Inferior parietal cortex (tissue), 1 donor: ENCODE measurements around the gene RAB10.
"Not testable (repeated sequence)": the region's sequence is repeated elsewhere in the genome, so short reads cannot be mapped to it uniquely, and the experiment has no call there.

Source experiments
- DNase-seq: peaks from one replicate; pipeline ENCODE4 v3.0.0-alpha.2; 2016; ENCODE audit errors: extremely low spot score

The RAB10 gene

DNA sequence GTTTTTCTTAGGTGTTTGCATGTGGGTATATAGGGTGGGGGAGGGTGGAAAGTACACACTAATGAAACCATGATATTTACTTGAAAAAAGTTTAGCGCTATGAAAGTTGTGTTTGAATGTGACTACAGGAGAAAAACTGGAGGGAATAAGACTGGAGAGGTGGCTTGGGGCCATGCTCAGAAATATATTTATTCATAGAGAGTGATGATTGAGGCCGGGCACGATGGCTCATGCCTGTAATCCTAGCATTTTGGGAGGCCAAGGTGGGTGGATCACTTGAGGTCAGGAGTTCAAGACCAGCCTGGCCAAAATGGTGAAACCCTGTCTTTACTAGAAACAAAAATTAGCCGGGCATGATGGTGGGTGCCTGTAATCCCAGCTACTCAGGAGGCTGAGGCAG lies 55.0 kb downstream of the RAB10 start:
- DNase-seq: not testable (repeated sequence)

DNA sequence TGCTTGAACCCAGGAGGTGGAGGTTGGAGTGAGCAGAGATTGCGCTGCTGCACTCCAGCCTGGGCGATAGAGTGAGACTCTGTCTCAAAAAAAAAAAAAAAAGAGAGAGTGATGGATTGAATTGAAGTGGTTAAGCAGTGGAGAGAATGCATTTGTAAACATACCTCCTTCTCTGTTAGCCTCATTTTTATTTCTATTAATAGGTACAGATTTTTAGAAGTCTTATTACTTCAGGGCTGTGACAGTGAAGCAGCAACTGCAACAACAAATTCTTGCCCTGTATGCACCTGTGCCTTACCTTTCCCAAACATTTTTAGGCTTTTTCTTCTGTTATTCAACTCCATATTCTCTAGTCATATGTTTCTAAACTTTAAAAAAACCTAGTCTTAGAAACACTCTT lies 55.5 kb downstream of the RAB10 start:
- no peak for DNase-seq

- no peak for DNase-seq
Measured at GRCh38 chr2:26095758-26096157, 61.9 kb downstream of the RAB10 start.

GRCh38 chr2:26099933-26100332 lies 66.0 kb downstream of the RAB10 start:
- no peak for DNase-seq

DNA sequence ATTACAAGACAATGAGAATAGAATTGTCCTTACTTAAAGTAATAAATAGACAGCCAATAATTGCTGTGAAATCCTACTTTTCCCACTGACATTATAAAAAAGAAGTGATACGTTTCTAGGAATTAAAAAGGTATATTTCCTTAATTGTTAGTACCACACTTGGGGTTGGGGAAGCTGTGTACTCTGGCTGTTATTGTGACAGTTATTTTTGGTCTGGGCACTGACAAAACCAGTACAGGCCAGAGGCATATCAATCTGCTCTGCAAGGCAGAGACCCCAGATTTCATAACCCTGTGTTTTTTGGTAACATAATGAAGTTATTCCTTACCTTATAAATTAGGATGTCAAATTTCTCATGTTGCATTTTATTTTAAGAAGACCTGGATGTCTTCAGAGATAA lies 66.5 kb downstream of the RAB10 start:
- DNase-seq: no peak

GRCh38 chr2:26103752-26104151 lies 69.9 kb downstream of the RAB10 start:
- no peak for DNase-seq

- DNase-seq: not testable (repeated sequence)
Measured at GRCh38 chr2:26108701-26109100, 74.8 kb downstream of the RAB10 start.

DNA sequence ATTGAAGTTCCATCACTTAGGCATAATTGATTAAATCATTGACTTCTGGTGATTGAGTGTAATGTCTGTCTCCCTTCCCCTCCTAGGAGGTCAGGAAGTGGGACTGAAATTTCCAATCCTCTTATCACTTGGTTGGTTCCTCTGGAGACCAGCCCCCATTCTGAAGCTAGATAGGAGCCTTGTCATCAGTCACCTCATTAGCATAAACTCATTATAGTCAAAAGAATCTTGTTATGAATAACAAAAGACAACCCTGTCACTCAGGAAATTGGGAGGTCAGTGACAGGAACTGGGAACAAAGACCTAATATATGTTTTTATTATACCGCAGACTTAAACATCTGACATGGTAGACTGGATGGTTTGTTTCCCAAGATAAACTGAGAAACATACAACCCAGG lies 78.3 kb downstream of the RAB10 start:
- no peak for DNase-seq

DNA sequence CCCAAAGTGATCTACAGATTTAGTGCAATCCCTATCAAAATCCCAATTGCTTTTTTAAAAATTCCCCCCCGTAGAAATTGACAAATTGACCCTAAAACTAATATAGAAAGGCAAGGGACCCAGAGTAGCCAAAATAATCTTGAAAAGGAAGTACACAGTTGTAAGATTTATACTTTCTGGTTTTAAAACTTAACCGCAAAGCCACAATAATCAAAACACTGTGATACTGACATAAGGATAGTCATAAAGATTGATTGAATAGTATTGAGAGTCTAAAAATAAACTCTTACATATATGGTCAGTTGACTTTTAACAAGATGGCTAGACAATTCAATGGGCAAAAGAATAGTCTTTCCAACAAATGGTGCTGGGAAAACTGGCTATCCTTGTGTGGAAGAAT lies 80.3 kb downstream of the RAB10 start:
- no peak for DNase-seq

GRCh38 chr2:26118682-26119081 lies 84.8 kb downstream of the RAB10 start:
- no peak for DNase-seq

GRCh38 chr2:26119521-26119920 lies 85.6 kb downstream of the RAB10 start:
- no peak for DNase-seq

GRCh38 chr2:26122630-26123029 lies 88.7 kb downstream of the RAB10 start:
- peak; percentile 36 for DNase-seq

DNA sequence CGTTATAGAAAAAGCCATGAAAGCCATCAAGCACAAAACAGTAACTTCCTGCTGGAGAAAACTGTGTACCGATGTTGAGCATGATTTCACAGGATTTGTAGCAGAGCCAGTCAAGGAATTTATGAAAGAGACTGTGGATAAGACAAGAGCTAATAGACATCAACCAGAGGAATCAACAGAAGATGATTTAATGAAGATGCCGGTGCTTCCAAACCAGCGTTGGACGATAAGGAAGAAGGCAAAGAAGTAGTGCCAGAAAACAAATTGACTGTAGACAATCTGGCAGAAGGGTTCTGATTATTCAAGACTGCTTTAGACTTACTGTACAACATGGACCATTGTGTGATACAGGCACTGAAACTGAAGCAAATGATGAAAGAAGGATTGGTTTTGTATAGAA lies 89.5 kb downstream of the RAB10 start:
- no peak for DNase-seq

- no peak for DNase-seq
Measured at GRCh38 chr2:26126074-26126473, 92.2 kb downstream of the RAB10 start.

GRCh38 chr2:26128176-26128575 lies 94.3 kb downstream of the RAB10 start:
- no peak for DNase-seq

- no peak for DNase-seq
Measured at GRCh38 chr2:26130763-26131162, 96.9 kb downstream of the RAB10 start.

GRCh38 chr2:26136451-26136850 lies 102.6 kb downstream of the RAB10 start:
- DNase-seq: peak; percentile 78

- no peak for DNase-seq
Measured at GRCh38 chr2:26139269-26140183, 105.6 kb downstream of the RAB10 start.

DNA sequence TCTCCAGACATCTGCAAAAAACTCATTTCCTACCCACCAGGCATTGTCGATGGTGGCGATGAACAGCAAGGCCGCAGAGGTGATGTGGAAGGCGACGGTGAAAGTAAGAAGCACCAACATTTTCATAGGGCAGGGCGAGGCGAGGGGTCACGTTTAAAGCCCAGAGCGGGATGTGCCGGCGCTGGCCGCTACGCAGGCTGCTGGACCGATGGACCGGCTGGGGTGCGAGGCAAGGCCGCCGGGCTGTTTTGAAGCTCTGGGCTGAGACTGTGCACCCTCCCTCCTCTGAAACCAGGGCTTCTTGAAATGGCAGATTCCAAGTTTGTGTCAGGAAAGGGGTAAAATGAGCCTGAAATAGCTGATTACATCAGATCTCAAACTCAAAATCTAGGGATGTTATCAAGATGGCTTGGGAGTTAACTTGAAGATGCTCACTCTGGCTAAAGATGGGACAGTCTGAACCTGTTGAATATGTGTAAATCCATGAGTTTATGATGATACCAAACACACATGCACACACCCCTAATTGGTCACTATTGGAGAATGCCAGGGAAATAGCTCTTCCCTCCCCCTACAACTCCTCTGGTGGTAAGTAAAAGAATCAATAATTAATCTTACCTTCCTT lies 107.4 kb downstream of the RAB10 start:
- DNase-seq: no peak

DNA sequence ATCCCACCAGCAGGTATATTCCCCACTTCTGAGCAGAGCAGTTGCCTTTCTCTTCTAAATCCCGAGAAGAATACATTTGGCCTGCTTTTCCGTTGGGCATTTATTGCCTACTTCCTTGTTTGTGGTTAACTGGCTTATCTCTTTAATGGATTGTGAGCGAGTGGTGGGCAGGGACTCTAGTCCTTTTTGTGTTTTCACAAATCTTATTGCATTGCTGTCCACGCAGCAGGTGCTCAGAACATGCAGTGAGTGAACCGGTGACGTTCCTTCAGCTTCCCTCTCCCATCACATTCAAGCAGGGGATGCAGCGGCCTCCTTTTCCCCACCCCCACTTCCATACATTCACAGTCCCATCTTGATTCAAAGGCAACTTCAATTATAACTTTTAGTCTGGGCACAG lies 110.1 kb downstream of the RAB10 start:
- no peak for DNase-seq

DNA sequence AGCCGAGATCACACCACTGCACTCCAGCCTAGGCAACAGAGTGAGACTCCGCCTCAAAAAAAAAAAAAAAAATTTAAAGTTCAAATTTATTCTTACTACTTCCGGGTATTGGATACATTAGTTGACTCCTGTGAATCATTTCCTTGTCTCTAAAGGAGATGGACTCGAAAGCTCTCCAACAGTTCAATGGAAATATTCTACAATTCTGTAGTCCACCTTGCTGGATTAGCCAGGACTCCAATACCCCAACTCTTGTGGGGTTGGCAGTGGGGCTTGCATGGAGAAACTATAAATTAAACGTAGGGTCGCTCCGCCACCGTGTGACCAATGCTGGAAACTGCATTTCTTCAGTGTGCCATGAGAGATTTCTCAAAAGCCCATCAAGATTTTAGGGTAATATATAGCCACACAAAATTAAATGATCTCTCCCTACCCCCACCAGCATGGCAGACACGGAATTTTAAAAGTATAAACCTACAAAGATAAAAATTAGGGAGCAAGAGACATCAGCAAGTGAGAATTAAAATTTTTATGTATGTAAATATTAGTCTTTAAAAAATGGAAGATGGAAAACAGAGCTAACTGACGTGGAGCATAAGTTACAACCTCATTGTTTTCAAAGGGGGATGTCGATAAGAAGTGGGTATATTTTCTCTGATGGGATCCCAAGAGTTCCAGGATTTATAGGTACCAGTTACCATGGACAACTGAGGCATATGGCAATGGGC lies 111.2 kb downstream of the RAB10 start:
- peak; percentile 85 for DNase-seq

- no peak for DNase-seq
Measured at GRCh38 chr2:26148501-26148900, 114.6 kb downstream of the RAB10 start.

DNA sequence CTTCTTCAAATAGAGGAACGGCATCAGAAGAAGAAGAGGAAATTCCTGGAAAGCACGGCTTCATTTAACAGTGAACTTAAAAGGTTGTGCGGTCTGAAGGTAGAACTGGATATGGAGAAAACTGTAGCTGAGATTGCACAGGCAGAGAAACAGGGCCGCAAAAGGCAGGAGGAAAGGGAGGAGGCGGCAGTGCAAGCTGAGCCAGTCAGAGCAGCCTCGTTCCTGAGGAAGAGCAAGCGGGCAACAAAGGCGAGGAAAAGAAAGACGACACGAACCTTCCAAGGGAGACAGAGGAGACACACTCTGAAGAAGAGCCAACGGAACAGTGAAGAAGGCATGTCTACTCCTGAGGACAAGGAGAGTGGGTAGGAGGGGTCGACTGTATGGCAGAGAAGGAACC lies 116.4 kb downstream of the RAB10 start:
- no peak for DNase-seq
